Endodermal cell (in vitro differentiated cells): ENCODE measurements around the gene PRKCQ. TPM values are rescaled to one million over a fixed set of nuclear protein-coding genes. Genes with fewer than 3 reads are reported as not detected.

ENCODE experiments used
- DNase-seq: peaks from one replicate; pipeline ENCODE4 v3.0.0-alpha.2; 2017
- H3K27ac ChIP-seq: 2 replicates; pipeline ENCODE4 v1.5.1; 2013; ENCODE audit warnings: mild to moderate bottlenecking, low read depth, low read length, moderate library complexity
- H3K27me3 ChIP-seq: 2 replicates; pipeline ENCODE4 v1.6.1; 2013; ENCODE audit warnings: mild to moderate bottlenecking, low read length, moderate library complexity; ENCODE audit not compliant: insufficient read depth, control insufficient read depth, poor library complexity, severe bottlenecking
- H3K36me3 ChIP-seq: 2 replicates; pipeline ENCODE4 v1.7.0; 2013; ENCODE audit warnings: mild to moderate bottlenecking, low read length, moderate library complexity; ENCODE audit not compliant: control insufficient read depth, insufficient read depth
- H3K4me1 ChIP-seq: one replicate; pipeline ENCODE4 v1.7.0; 2013; ENCODE audit warnings: low read length; ENCODE audit not compliant: control insufficient read depth, insufficient read depth
- H3K4me3 ChIP-seq: 2 replicates; pipeline ENCODE4 v1.5.1; 2013; ENCODE audit warnings: mild to moderate bottlenecking, low read length, moderate library complexity
- H3K9ac ChIP-seq: 2 replicates; pipeline ENCODE4 v1.6.1; 2013; ENCODE audit warnings: mild to moderate bottlenecking, low read length, moderate library complexity; ENCODE audit not compliant: poor library complexity, severe bottlenecking; ENCODE audit errors: extremely low read depth
- H3K9me3 ChIP-seq: 2 replicates; pipeline ENCODE4 v1.6.1; 2013; ENCODE audit warnings: mild to moderate bottlenecking, low read length, moderate library complexity; ENCODE audit not compliant: control insufficient read depth
- H3K27ac Mint-ChIP-seq: 2 replicates; pipeline ENCODE4 v1.8.0; 2020; ENCODE audit warnings: mixed read lengths
- H3K27me3 Mint-ChIP-seq: 2 replicates; pipeline ENCODE4 v1.8.0; 2021; ENCODE audit warnings: mild to moderate bottlenecking, mixed read lengths; ENCODE audit not compliant: insufficient read depth
- H3K36me3 Mint-ChIP-seq: 2 replicates; pipeline ENCODE4 v1.8.0; 2020; ENCODE audit warnings: low read depth, mixed read lengths
- H3K4me1 Mint-ChIP-seq: 2 replicates; pipeline ENCODE4 v1.8.0; 2020; ENCODE audit warnings: mixed read lengths
- H3K4me3 Mint-ChIP-seq: 2 replicates; pipeline ENCODE4 v1.8.0; 2020; ENCODE audit warnings: mild to moderate bottlenecking, moderate library complexity, mixed read lengths
- H3K9me3 Mint-ChIP-seq: 2 replicates; pipeline ENCODE4 v1.8.0; 2020; ENCODE audit warnings: mild to moderate bottlenecking, mixed read lengths
- CTCF ChIP-seq: fragments of 200-600 bp; sonication (generic); conservative IDR thresholded peaks from 2 replicates; pipeline ENCODE4 v1.5.0; 2021; ENCODE audit warnings: antibody characterized with exemption, mild to moderate bottlenecking
- WGBS, 2 experiments: methylation state at CpG; one replicate each; pipeline versions ENCODE4 v1.1.5 to v1.1.7; 2013; ENCODE audit warnings: missing lambda C conversion rate in 2 of 2, mixed read lengths in 1 of 2; ENCODE audit not compliant: insufficient coverage in 1 of 2, insufficient read length in 1 of 2; 5-methylcytosine and 5-hydroxymethylcytosine counted together
- total RNA-seq, 2 donors: library from RNA; stranded (reverse); fragmentation: NEBNext Ultra II Directional in 1 of 2; extraction: Animal tissue kit (Norgen Biotek cat#: 25700) in 1 of 2; gene quantifications; 2 replicates in 1 of 2; 3 replicates in 1 of 2; pipeline ENCODE4 v1.2.1, GENCODE V29; 2021

Gene PRKCQ
- total RNA-seq, 2 donors from 2014 or later = 24.3 to 29.1 TPM

- no peak overlapping the region for H3K4me3 Mint-ChIP-seq
- H3K9me3 ChIP-seq = no peaks in the 10 kb centered on the region
These were observed 153.8 kb downstream of the PRKCQ start for GRCh38 chr10:6426317-6426716.

GRCh38 chr10:6423413-6424170, 156.5 kb downstream of the PRKCQ start:
- H3K9me3 Mint-ChIP-seq = no peaks in the 10 kb centered on the region
- Histone ChIP-seq H3K36me3 (peaks cover 26% of the 10 kb centered on the region), H3K4me1 (no peaks in the 10 kb centered on the region), H3K27ac (no peak overlapping the region), H3K9ac (no peak overlapping the region), H3K9me3 (no peaks in the 10 kb centered on the region), H3K27me3 (no peaks in the 10 kb centered on the region), H3K4me3 (no peak overlapping the region)
- no peaks in the 10 kb centered on the region for H3K4me1 Mint-ChIP-seq
- no peak for TF ChIP-seq CTCF
- peaks cover 2% of the 10 kb centered on the region for H3K27me3 Mint-ChIP-seq
- H3K36me3 Mint-ChIP-seq = peaks cover 22% of the 10 kb centered on the region
- H3K27ac Mint-ChIP-seq = no peak overlapping the region
- DNase-seq = no peak
- H3K4me3 Mint-ChIP-seq = no peak overlapping the region
- 89 to 94% methylated on average over 14 to 17 of the region's 17 CpGs for WGBS, 2 experiments

More at GRCh38 chr10:6426317-6426716, 153.8 kb downstream of the PRKCQ start:
- no peaks in the 10 kb centered on the region for H3K4me1 Mint-ChIP-seq
- H3K36me3 ChIP-seq = peaks cover 52% of the 10 kb centered on the region
- H3K36me3 Mint-ChIP-seq = peaks cover 42% of the 10 kb centered on the region
- no peaks in the 10 kb centered on the region for H3K27me3 Mint-ChIP-seq
- no peak for DNase-seq
- no peak overlapping the region for H3K27ac Mint-ChIP-seq
- no peak overlapping the region for H3K4me3 ChIP-seq
- no peaks in the 10 kb centered on the region for H3K9me3 Mint-ChIP-seq
- TF ChIP-seq CTCF = no peak
- H3K9ac ChIP-seq = no peak overlapping the region
- no peaks in the 10 kb centered on the region for H3K4me1 ChIP-seq
- no peaks in the 10 kb centered on the region for H3K27me3 ChIP-seq
- no peak overlapping the region for H3K27ac ChIP-seq
- 95 to 97% methylated on average over 5 to 6 of the region's 6 CpGs for WGBS, 2 experiments

GRCh38 chr10:6423004-6423403, 157.1 kb downstream of the PRKCQ start:
- peaks cover 17% of the 10 kb centered on the region for H3K36me3 Mint-ChIP-seq
- WGBS, 2 experiments = 91 to 100% methylated on average over 3 to 4 of the region's 4 CpGs

More at GRCh38 chr10:6423004-6423403, 157.1 kb downstream of the PRKCQ start:
- no peaks in the 10 kb centered on the region for H3K4me1 Mint-ChIP-seq
- H3K27me3 Mint-ChIP-seq = peaks cover 2% of the 10 kb centered on the region
- no peaks in the 10 kb centered on the region for H3K9me3 ChIP-seq
- no peaks in the 10 kb centered on the region for H3K9me3 Mint-ChIP-seq
- H3K4me1 ChIP-seq = no peaks in the 10 kb centered on the region
- H3K4me3 ChIP-seq = no peak overlapping the region
- TF ChIP-seq CTCF = no peak
- H3K27ac Mint-ChIP-seq = no peak overlapping the region
- H3K4me3 Mint-ChIP-seq = no peak overlapping the region
- H3K9ac ChIP-seq = no peak overlapping the region
- H3K27ac ChIP-seq = no peak overlapping the region
- no peaks in the 10 kb centered on the region for H3K27me3 ChIP-seq
- no peak for DNase-seq
- H3K36me3 ChIP-seq = peaks cover 20% of the 10 kb centered on the region
